ENCODE data around the gene NUDT16L1.
A peak's percentile ranks its signal among the peaks of the same experiment; 100 is the strongest.

The NUDT16L1 gene

GRCh38 chr16:4693296-4693955 is at the start of gene NUDT16L1:
NUDT16L1 (plus strand) TSS chr16:4693562; CDS start chr16:4693727, 165 bp downstream.
- peak; percentile 59 for DNase-seq (ENCODE audit: low read depth)

- no peak for DNase-seq (ENCODE audit: low read depth)
These were observed 46.4 kb upstream of the NUDT16L1 start for GRCh38 chr16:4646773-4647643.

- no peak for DNase-seq (ENCODE audit: low read depth)
These were observed 45.8 kb upstream of the NUDT16L1 start for GRCh38 chr16:4647644-4647980.

- no peak for DNase-seq (ENCODE audit: low read depth)
These were observed 44.4 kb upstream of the NUDT16L1 start for GRCh38 chr16:4648917-4649316.

GRCh38 chr16:4649744-4650442 is 43.5 kb upstream of the NUDT16L1 start:
- DNase-seq (ENCODE audit: low read depth): no peak

GRCh38 chr16:4650443-4651074 is 42.8 kb upstream of the NUDT16L1 start:
- peak; percentile 19 for DNase-seq (ENCODE audit: low read depth)

GRCh38 chr16:4651827-4652226 is 41.5 kb upstream of the NUDT16L1 start:
- no peak for DNase-seq (ENCODE audit: low read depth)

- DNase-seq (ENCODE audit: low read depth): no peak
These were observed 40.8 kb upstream of the NUDT16L1 start for GRCh38 chr16:4652561-4652960.

GRCh38 chr16:4654011-4654963 is 39.1 kb upstream of the NUDT16L1 start:
- DNase-seq (ENCODE audit: low read depth): no peak

- DNase-seq (ENCODE audit: low read depth): no peak
These were observed 38.3 kb upstream of the NUDT16L1 start for GRCh38 chr16:4654964-4655590.

- no peak for DNase-seq (ENCODE audit: low read depth)
These were observed 37.6 kb upstream of the NUDT16L1 start for GRCh38 chr16:4655801-4656200.

GRCh38 chr16:4656221-4656620 is 37.1 kb upstream of the NUDT16L1 start:
- no peak for DNase-seq (ENCODE audit: low read depth)

- DNase-seq (ENCODE audit: low read depth): no peak
These were observed 36.4 kb upstream of the NUDT16L1 start for GRCh38 chr16:4656695-4657686.

- DNase-seq (ENCODE audit: low read depth): no peak
These were observed 33.7 kb upstream of the NUDT16L1 start for GRCh38 chr16:4659363-4660353.

- no peak for DNase-seq (ENCODE audit: low read depth)
These were observed 32.8 kb upstream of the NUDT16L1 start for GRCh38 chr16:4660454-4661007.

GRCh38 chr16:4661661-4662060 is 31.7 kb upstream of the NUDT16L1 start:
- no peak for DNase-seq (ENCODE audit: low read depth)

- DNase-seq (ENCODE audit: low read depth): no peak
These were observed 29.9 kb upstream of the NUDT16L1 start for GRCh38 chr16:4663465-4663776.
